Right lobe of liver (tissue), 4 donors: ENCODE data around the gene OSBPL9.

Experiments used
- CTCF ChIP-seq, 4 donors: fragments of 200-600 bp in 3 of 4; fragments of 450-650 bp in 1 of 4; IDR thresholded peaks; one replicate each; pipeline versions ENCODE4 v1.5.1 to v1.8.0; 2016 to 2022; ENCODE audit warnings: antibody characterized with exemption in 4 of 4, mild to moderate bottlenecking in 2 of 4
- POLR2A ChIP-seq: fragments of 450-650 bp; IDR thresholded peaks from one replicate; pipeline ENCODE4 v1.6.1; 2017; ENCODE audit warnings: antibody characterized with exemption, mild to moderate bottlenecking
- donor health status: DM: no; HTN: no; CAD: no.
- donor health status: DM: no; HTN: no; CAD: no.
- donor health status: DM: no; HTN: yes; CAD: no.

GRCh38 chr1:51576085-51576444, 40.8 kb upstream of the OSBPL9 start:
- TF ChIP-seq CTCF (IDR thresholded peaks at IDR 0.05) (no peak), POLR2A (no peak)
